H1 (cell line): ENCODE results near the gene ZNF521. TPM values are rescaled to one million over a fixed set of nuclear protein-coding genes. Genes with fewer than 3 reads are reported as not detected.

Source experiments
- CTCF ChIA-PET: fragments of 300-600 bp; sonication (Branson Sonifier 250); formaldehyde crosslinking; loops from one replicate; lab custom pipeline; 2021; ENCODE audit not compliant: partially characterized antibody; lab: Charles Lee
- POLR2A ChIA-PET: fragments of 300-600 bp; sonication (Branson Sonifier 250); formaldehyde crosslinking; loops from one replicate; lab custom pipeline; 2021; ENCODE audit warnings: inconsistent platforms; ENCODE audit not compliant: partially characterized antibody; lab: Charles Lee
- DNase-seq, 2 experiments: peaks; one replicate each; pipeline versions ENCODE4 v3.0.0 to v3.0.0-alpha.2; 2010 to 2022; ENCODE audit warnings: low spot score in 2 of 2, low read depth in 1 of 2, mixed read lengths in 1 of 2
- FAIRE-seq: peaks from 2 replicates; lab custom pipeline; 2011; peaks lifted over from hg19 to GRCh38; lab: Jason Lieb, UNC
- H2AFZ ChIP-seq: 2 replicates; pipeline ENCODE4 v1.8.1; 2012; ENCODE audit warnings: low read length, inconsistent platforms
- H2AK5ac ChIP-seq: 2 replicates; pipeline ENCODE4 v1.6.1; 2013; ENCODE audit warnings: low read depth, low read length
- H2BK120ac ChIP-seq: replicated peaks from 2 replicates; pipeline ENCODE3; 2013; ENCODE audit warnings: low read depth, low read length, inconsistent platforms
- H2BK12ac ChIP-seq: 2 replicates; pipeline ENCODE4 v1.6.1; 2013; ENCODE audit warnings: low read depth, low read length
- H2BK15ac ChIP-seq: 2 replicates; pipeline ENCODE4 v1.6.1; 2013; ENCODE audit warnings: low read length
- H2BK20ac ChIP-seq: 2 replicates; pipeline ENCODE4 v1.6.1; 2013; ENCODE audit warnings: low read length
- H2BK5ac ChIP-seq: 2 replicates; pipeline ENCODE4 v1.6.1; 2013; ENCODE audit warnings: low read depth, low read length
- H3K14ac ChIP-seq: 2 replicates; pipeline ENCODE4 v1.6.1; 2013; ENCODE audit warnings: inconsistent platforms; ENCODE audit not compliant: insufficient read length
- H3K18ac ChIP-seq: 2 replicates; pipeline ENCODE4 v1.6.1; 2013; ENCODE audit warnings: low read length; ENCODE audit errors: extremely low read depth
- H3K23ac ChIP-seq: 2 replicates; pipeline ENCODE4 v1.6.1; 2013; ENCODE audit warnings: inconsistent platforms; ENCODE audit not compliant: insufficient read length
- H3K23me2 ChIP-seq: 2 replicates; pipeline ENCODE4 v1.6.1; 2013; ENCODE audit warnings: low read depth, low read length
- H3K27ac ChIP-seq: 2 replicates; pipeline ENCODE4 v1.6.1; 2011; ENCODE audit warnings: low read depth, low read length, inconsistent platforms
- H3K27me3 ChIP-seq, 4 experiments: replicated peaks in 1 of 4; 1 replicate in 1 of 4; 2 replicates in 3 of 4; pipeline versions ENCODE4 v1.6.1 to v1.8.1; 2011 to 2013; ENCODE audit warnings: low read length in 3 of 4, mild to moderate bottlenecking in 3 of 4, inconsistent platforms in 2 of 4, mixed read lengths in 2 of 4, moderate library complexity in 1 of 4; ENCODE audit not compliant: control insufficient read depth in 3 of 4, insufficient read depth in 3 of 4; ENCODE audit errors: extremely low read depth in 1 of 4
- H3K36me3 ChIP-seq, 4 experiments: 2 replicates each; pipeline versions ENCODE4 v1.6.1 to v1.8.1; 2011 to 2013; ENCODE audit warnings: mild to moderate bottlenecking in 4 of 4, low read length in 3 of 4, moderate library complexity in 2 of 4, control low read depth in 1 of 4, inconsistent platforms in 1 of 4; ENCODE audit not compliant: insufficient read depth in 4 of 4, control insufficient read depth in 2 of 4
- H3K4ac ChIP-seq: replicated peaks from 2 replicates; pipeline ENCODE3; 2013; ENCODE audit warnings: low read length, low read depth, mixed read lengths, inconsistent platforms; ENCODE audit not compliant: insufficient read length
- H3K4me1 ChIP-seq, 4 experiments: replicated peaks in 1 of 4; 1 replicate in 1 of 4; 2 replicates in 3 of 4; pipeline versions ENCODE4 v1.6.1 to v1.8.1; 2011 to 2013; ENCODE audit warnings: low read length in 3 of 4, inconsistent platforms in 2 of 4, mixed read lengths in 1 of 4; ENCODE audit not compliant: insufficient read depth in 4 of 4, control insufficient read depth in 3 of 4
- H3K4me2 ChIP-seq, 2 experiments: 2 replicates each; pipeline versions ENCODE4 v1.6.1 to v1.8.1; 2011 to 2013; ENCODE audit warnings: low read depth in 2 of 2, low read length in 2 of 2, control low read depth in 1 of 2, inconsistent platforms in 1 of 2, mild to moderate bottlenecking in 1 of 2; ENCODE audit not compliant: insufficient read depth in 1 of 2
- H3K4me3 ChIP-seq, 4 experiments: fragments of 200-600, 300-600 bp in 1 of 4; sonication (generic), shearing (Covaris generic), sonication (Bioruptor Twin) in 1 of 4; 2 replicates each; pipeline versions ENCODE4 v1.5.1 to v1.8.1; 2011 to 2016; ENCODE audit warnings: low read length in 4 of 4, low read depth in 3 of 4, control low read depth in 2 of 4, inconsistent platforms in 2 of 4, mild to moderate bottlenecking in 2 of 4, mixed read lengths in 1 of 4, moderate library complexity in 1 of 4; ENCODE audit not compliant: insufficient read depth in 2 of 4; ENCODE audit errors: extremely low read depth in 1 of 4
- H3K56ac ChIP-seq: replicated peaks from 2 replicates; pipeline ENCODE3; 2013; ENCODE audit warnings: low read depth, mild to moderate bottlenecking, mixed read lengths, low read length, inconsistent platforms; ENCODE audit not compliant: insufficient read length
- H3K79me1 ChIP-seq: 2 replicates; pipeline ENCODE4 v1.6.1; 2013; ENCODE audit warnings: low read depth, low read length, control low read depth
- H3K79me2 ChIP-seq, 2 experiments: 2 replicates each; pipeline versions ENCODE4 v1.6.1 to v1.8.1; 2012 to 2013; ENCODE audit warnings: low read length in 2 of 2, mild to moderate bottlenecking in 2 of 2, inconsistent platforms in 1 of 2; ENCODE audit not compliant: insufficient read depth in 2 of 2, control insufficient read depth in 1 of 2
- H3K9ac ChIP-seq, 4 experiments: replicated peaks in 1 of 4; 1 replicate in 1 of 4; 2 replicates in 3 of 4; pipeline versions ENCODE4 v1.6.1 to v1.8.1; 2011 to 2013; ENCODE audit warnings: low read depth in 3 of 4, low read length in 3 of 4, control low read depth in 2 of 4, mild to moderate bottlenecking in 2 of 4, moderate library complexity in 2 of 4, inconsistent platforms in 1 of 4; ENCODE audit errors: extremely low read depth in 1 of 4
- H3K9me3 ChIP-seq, 2 experiments: 2 replicates each; pipeline versions ENCODE4 v1.6.1 to v1.8.1; 2012 to 2013; ENCODE audit warnings: mild to moderate bottlenecking in 2 of 2, moderate library complexity in 2 of 2, control low read depth in 1 of 2, inconsistent platforms in 1 of 2, low read depth in 1 of 2, low read length in 1 of 2, mixed read lengths in 1 of 2; ENCODE audit not compliant: insufficient read depth in 2 of 2
- H4K20me1 ChIP-seq, 2 experiments: replicated peaks in 1 of 2; 2 replicates each; pipeline versions ENCODE3 to v1.8.1; 2011 to 2013; ENCODE audit warnings: inconsistent platforms in 2 of 2, low read length in 2 of 2, mild to moderate bottlenecking in 1 of 2; ENCODE audit not compliant: insufficient read depth in 2 of 2, control insufficient read depth in 1 of 2
- H4K5ac ChIP-seq: 2 replicates; pipeline ENCODE4 v1.6.1; 2013; ENCODE audit warnings: low read length, low read depth, mixed read lengths, inconsistent platforms; ENCODE audit not compliant: insufficient read length
- H4K8ac ChIP-seq: 2 replicates; pipeline ENCODE4 v1.8.0; 2013; ENCODE audit warnings: mild to moderate bottlenecking, moderate library complexity, low read length, inconsistent platforms; ENCODE audit not compliant: insufficient read depth; ENCODE audit errors: extremely low read depth
- H4K91ac ChIP-seq: replicated peaks from 2 replicates; pipeline ENCODE3; 2013; ENCODE audit warnings: low read length, mixed read lengths, inconsistent platforms; ENCODE audit not compliant: insufficient read length
- ASH2L ChIP-seq: fragments of 200-600, 300-600 bp; sonication (generic); IDR thresholded peaks from one replicate; pipeline ENCODE4 v1.7.1; 2017; ENCODE audit warnings: low read length
- ATF2 ChIP-seq: IDR thresholded peaks from 2 replicates; pipeline ENCODE4 v1.6.1; 2012; ENCODE audit warnings: low read length, inconsistent platforms
- E2F6 ChIP-seq: IDR thresholded peaks from 2 replicates; pipeline ENCODE4 v1.6.1; 2012; ENCODE audit warnings: inconsistent platforms
- WGBS, 2 experiments: shearing (Covaris generic) in 1 of 2; methylation state at CpG; one replicate each; pipeline versions ENCODE4 v1.1.6 to v1.1.7; 2013 to 2015; ENCODE audit warnings: low lambda C conversion rate in 2 of 2, mixed read lengths in 2 of 2, inconsistent platforms in 1 of 2, low coverage in 1 of 2, missing lambda C conversion rate in 1 of 2; ENCODE audit not compliant: insufficient replicate concordance in 2 of 2, insufficient coverage in 1 of 2, insufficient read length in 1 of 2; ENCODE audit errors: extremely low coverage in 1 of 2, missing lambda C conversion rate in 1 of 2; 5-methylcytosine and 5-hydroxymethylcytosine counted together
- polyA plus RNA-seq, 7 experiments: library from polyadenylated mRNA; depleted of rRNA in 3 of 7; stranded (reverse) in 5 of 7; unstranded in 2 of 7; fragments of >200 nt in 5 of 7; fragments of 200-250 nt in 2 of 7; gene quantifications; 1 replicate in 5 of 7; 2 replicates in 1 of 7; 4 replicates in 1 of 7; pipeline versions ENCODE4 v1.2.1 to v1.2.3, GENCODE V29; 2011 to 2013; ENCODE audit warnings: missing spikeins in 2 of 7, mixed read lengths in 2 of 7
- total RNA-seq: library from RNA; stranded (reverse); fragmentation: NEBNext Ultra II Directional; extraction: Animal tissue kit (Norgen Biotek cat#: 25700); gene quantifications from 2 replicates; pipeline ENCODE4 v1.2.1, GENCODE V29; 2021

The ZNF521 gene
- total and polyA plus RNA-seq, 2 of the 8 experiments (the other 6 are each of a cell fraction or from before 2014, with no cell fraction given): 9.5 to 15.8 TPM

GRCh38 chr18:25239151-25239550 is 112.8 kb downstream of the ZNF521 start:
- CTCF ChIA-PET: interaction anchor here (0.7 to 1.1 kb wide), 3 partner anchors 10 to 422 kb away, joined by 3 read pairs; no protein-coding TSS in a partner anchor
- Histone ChIP-seq H4K20me1 (no peaks in the 10 kb centered on the region), H3K36me3 (no peaks in the 10 kb centered on the region), H2BK5ac (no peak overlapping the region), H3K18ac (no peak overlapping the region), H3K27me3 (no peaks in the 10 kb centered on the region), H3K23ac (no peak overlapping the region), H3K4me1 (peaks cover 0 to 7% (median 2%) of the 10 kb centered on the region in 4 experiments; a peak in 1 of 7 replicates), H3K4ac (no peak overlapping the region), H3K9ac (no peak overlapping the region), H3K79me2 (no peaks in the 10 kb centered on the region), H3K27ac (no peak overlapping the region), H2BK12ac (no peak overlapping the region), H2BK15ac (no peak overlapping the region), H2BK120ac (no peak overlapping the region), H3K4me3 (no peak overlapping the region), H3K4me2 (no peak overlapping the region), H4K5ac (no peak overlapping the region), H3K14ac (no peak overlapping the region), H3K23me2 (no peaks in the 10 kb centered on the region), H4K91ac (no peak overlapping the region), H2AK5ac (no peak overlapping the region), H3K56ac (no peak overlapping the region), H2BK20ac (no peak overlapping the region), H2AFZ (no peak overlapping the region), H4K8ac (no peak overlapping the region), H3K79me1 (no peaks in the 10 kb centered on the region), H3K9me3 (no peaks in the 10 kb centered on the region)
- DNase-seq: no peak
- WGBS, 2 experiments: 94% methylated on average over 3 of the region's 3 CpGs; no CpG with 5 or more reads in 1 of the 2 experiments
- FAIRE-seq: no peak
- POLR2A ChIA-PET: interaction anchor here (1.1 kb wide), 1 partner anchor 10 kb away, joined by 4 read pairs; no protein-coding TSS in a partner anchor
- no peak for TF ChIP-seq ASH2L
- TF ChIP-seq E2F6: no peak
- no peak for TF ChIP-seq ATF2
